ENCODE data around the gene PTEN.

PTEN gene

GRCh38 chr10:87849001-87849400 lies 14.4 kb upstream of the PTEN start:
- no peak for TF ChIP-seq REST (IDR thresholded peaks at IDR 0.05; ENCODE audit: insufficient read depth in 1 of 2, low read depth in 2 of 2, low read length in 2 of 2)
- no peak for TF ChIP-seq POLR2AphosphoS5 (IDR thresholded peaks at IDR 0.05; ENCODE audit: low read depth, low read length)
- no peak for TF ChIP-seq SIN3A (IDR thresholded peaks at IDR 0.05; ENCODE audit: borderline replicate concordance, insufficient read depth, low read length)
- no peak for TF ChIP-seq FOXP2 (optimal IDR thresholded peaks at IDR 0.05; ENCODE audit: borderline replicate concordance, extremely low read depth, extremely low read length, insufficient read depth)
- TF ChIP-seq TAF1 (IDR thresholded peaks at IDR 0.05; ENCODE audit: borderline replicate concordance, insufficient read depth, low read length): no peak

GRCh38 chr10:87850742-87851205 lies 12.7 kb upstream of the PTEN start:
- TF ChIP-seq REST (IDR thresholded peaks at IDR 0.05; ENCODE audit: insufficient read depth in 1 of 2, low read depth in 2 of 2, low read length in 2 of 2): no peak

GRCh38 chr10:87852089-87852488 lies 11.3 kb upstream of the PTEN start:
- TF ChIP-seq POLR2AphosphoS5 (IDR thresholded peaks at IDR 0.05; ENCODE audit: low read depth, low read length): no peak
- no peak for TF ChIP-seq FOXP2 (optimal IDR thresholded peaks at IDR 0.05; ENCODE audit: borderline replicate concordance, extremely low read depth, extremely low read length, insufficient read depth)
- TF ChIP-seq TAF1 (IDR thresholded peaks at IDR 0.05; ENCODE audit: borderline replicate concordance, insufficient read depth, low read length): no peak
- TF ChIP-seq SIN3A (IDR thresholded peaks at IDR 0.05; ENCODE audit: borderline replicate concordance, insufficient read depth, low read length): no peak
- TF ChIP-seq REST (IDR thresholded peaks at IDR 0.05; ENCODE audit: insufficient read depth in 1 of 2, low read depth in 2 of 2, low read length in 2 of 2): no peak

GRCh38 chr10:87860156-87860795 lies 3.1 kb upstream of the PTEN start:
- TF ChIP-seq POLR2AphosphoS5 (IDR thresholded peaks at IDR 0.05; ENCODE audit: low read depth, low read length): no peak
- TF ChIP-seq SIN3A (IDR thresholded peaks at IDR 0.05; ENCODE audit: borderline replicate concordance, insufficient read depth, low read length): no peak
- TF ChIP-seq FOXP2 (optimal IDR thresholded peaks at IDR 0.05; ENCODE audit: borderline replicate concordance, extremely low read depth, extremely low read length, insufficient read depth): no peak
- TF ChIP-seq REST (IDR thresholded peaks at IDR 0.05; ENCODE audit: insufficient read depth in 1 of 2, low read depth in 2 of 2, low read length in 2 of 2): no peak
- TF ChIP-seq TAF1 (IDR thresholded peaks at IDR 0.05; ENCODE audit: borderline replicate concordance, insufficient read depth, low read length): no peak
